WTC11 (cell line): ENCODE measurements around the gene LILRA6. TPM values are rescaled to one million over a fixed set of nuclear protein-coding genes. Genes with fewer than 3 reads are reported as not detected.

Source experiments
- CDX4 ChIP-seq: fragments of 250-450 bp; sonication (Bioruptor Pico); IDR thresholded peaks from 2 replicates; pipeline ENCODE4 v1.9.0; 2021; ENCODE audit warnings: moderate library complexity, mild to moderate bottlenecking, inconsistent platforms, borderline replicate concordance
- ELF4 ChIP-seq: sonication (generic); formaldehyde crosslinking; IDR thresholded peaks from 2 replicates; pipeline ENCODE4 v1.8.1; 2022; ENCODE audit warnings: low read depth, mild to moderate bottlenecking, moderate library complexity, missing genetic modification reagents
- EMX1 ChIP-seq: fragments of 250-450 bp; sonication (Bioruptor Pico); IDR thresholded peaks from 2 replicates; pipeline ENCODE4 v1.8.0; 2021; ENCODE audit warnings: mild to moderate bottlenecking
- ESRRA ChIP-seq: sonication (generic); formaldehyde crosslinking; IDR thresholded peaks from 2 replicates; pipeline ENCODE4 v1.8.1; 2022; ENCODE audit warnings: mild to moderate bottlenecking, missing genetic modification reagents, borderline replicate concordance
- FOXJ3 ChIP-seq: sonication (generic); formaldehyde crosslinking; IDR thresholded peaks from 2 replicates; pipeline ENCODE4 v1.9.0; 2021; ENCODE audit warnings: missing genetic modification reagents, mild to moderate bottlenecking, borderline replicate concordance
- FOXP1 ChIP-seq: sonication (generic); formaldehyde crosslinking; IDR thresholded peaks from 2 replicates; pipeline ENCODE4 v1.8.0; 2022; ENCODE audit warnings: missing genetic modification reagents, mild to moderate bottlenecking, moderate library complexity, borderline replicate concordance
- GRHL2 ChIP-seq: fragments of 250-450 bp; sonication (Bioruptor Pico); IDR thresholded peaks from 2 replicates; pipeline ENCODE4 v1.8.0; 2022; ENCODE audit warnings: mild to moderate bottlenecking, moderate library complexity; ENCODE audit not compliant: insufficient replicate concordance, severe bottlenecking
- GTF2I ChIP-seq: fragments of 250-450 bp; sonication (Bioruptor Pico); conservative IDR thresholded peaks from 2 replicates; pipeline ENCODE4 v1.4.0; 2021; ENCODE audit warnings: mild to moderate bottlenecking
- KAT7 ChIP-seq: sonication (generic); formaldehyde crosslinking; IDR thresholded peaks from 2 replicates; pipeline ENCODE4 v1.8.1; 2023; ENCODE audit warnings: missing genetic modification reagents, mild to moderate bottlenecking, borderline replicate concordance
- MYBL2 ChIP-seq: sonication (generic); formaldehyde crosslinking; IDR thresholded peaks from 2 replicates; pipeline ENCODE4 v1.8.1; 2023; ENCODE audit warnings: mild to moderate bottlenecking, moderate library complexity, missing genetic modification reagents
- NR1H2 ChIP-seq: sonication (generic); formaldehyde crosslinking; IDR thresholded peaks from 2 replicates; pipeline ENCODE4 v1.9.0; 2021; ENCODE audit warnings: mild to moderate bottlenecking, moderate library complexity, missing genetic modification reagents
- RELA ChIP-seq: sonication (generic); formaldehyde crosslinking; IDR thresholded peaks from 2 replicates; pipeline ENCODE4 v1.8.1; 2022; ENCODE audit warnings: missing genetic modification reagents, mild to moderate bottlenecking, borderline replicate concordance
- RORB ChIP-seq: fragments of 250-450 bp; sonication (Bioruptor Pico); IDR thresholded peaks from 2 replicates; pipeline ENCODE4 v1.9.0; 2021; ENCODE audit warnings: mild to moderate bottlenecking
- SMAD3 ChIP-seq: sonication (generic); formaldehyde crosslinking; IDR thresholded peaks from 2 replicates; pipeline ENCODE4 v1.8.0; 2022; ENCODE audit warnings: missing genetic modification reagents, mild to moderate bottlenecking, borderline replicate concordance
- SOX15 ChIP-seq: fragments of 250-450 bp; sonication (Bioruptor Pico); IDR thresholded peaks from 2 replicates; pipeline ENCODE4 v1.9.0; 2021; ENCODE audit warnings: mild to moderate bottlenecking
- SP1 ChIP-seq: sonication (generic); formaldehyde crosslinking; conservative IDR thresholded peaks from 2 replicates; pipeline ENCODE4 v1.8.1; 2022; ENCODE audit warnings: missing genetic modification reagents
- ZNF423 ChIP-seq: fragments of 250-450 bp; sonication (Bioruptor Pico); IDR thresholded peaks from 2 replicates; pipeline ENCODE4 v2.1.2; 2022; ENCODE audit warnings: mild to moderate bottlenecking, moderate library complexity
- ZNF425 ChIP-seq: fragments of 250-450 bp; sonication (Bioruptor Pico); conservative IDR thresholded peaks from 2 replicates; pipeline ENCODE4 v1.9.0; 2021; ENCODE audit warnings: mild to moderate bottlenecking
- total RNA-seq: library from RNA; stranded (reverse); gene quantifications from 3 replicates; pipeline ENCODE4 v1.2.3, GENCODE V29; 2021
- TF ChIP-seq, protein P1 (sequence below): sonication (generic); formaldehyde crosslinking; IDR thresholded peaks from 2 replicates; pipeline ENCODE4 v1.8.1; 2022; ENCODE audit warnings: low read depth, missing genetic modification reagents, borderline replicate concordance
- TF ChIP-seq, protein P2 (sequence below): sonication (generic); formaldehyde crosslinking; IDR thresholded peaks from 2 replicates; pipeline ENCODE4 v1.8.1; 2022; ENCODE audit warnings: low read depth, mild to moderate bottlenecking, moderate library complexity, missing genetic modification reagents, borderline replicate concordance
- TF ChIP-seq, protein P3 (sequence below): sonication (generic); formaldehyde crosslinking; IDR thresholded peaks from 2 replicates; pipeline ENCODE4 v1.8.1; 2022; ENCODE audit warnings: mild to moderate bottlenecking, missing genetic modification reagents, moderate library complexity, borderline replicate concordance
- TF ChIP-seq, protein P4 (sequence below): fragments of 250-450 bp; sonication (Bioruptor Pico); IDR thresholded peaks from 2 replicates; pipeline ENCODE4 v1.9.0; 2021; ENCODE audit warnings: mild to moderate bottlenecking
- TF ChIP-seq, protein P5 (sequence below): fragments of 200-600 bp; IDR thresholded peaks from 2 replicates; pipeline ENCODE4 v1.8.0; 2022; ENCODE audit warnings: antibody characterized with exemption

The LILRA6 gene
- total RNA-seq, 1 experiment from 2014 or later, result not detected

DNA sequence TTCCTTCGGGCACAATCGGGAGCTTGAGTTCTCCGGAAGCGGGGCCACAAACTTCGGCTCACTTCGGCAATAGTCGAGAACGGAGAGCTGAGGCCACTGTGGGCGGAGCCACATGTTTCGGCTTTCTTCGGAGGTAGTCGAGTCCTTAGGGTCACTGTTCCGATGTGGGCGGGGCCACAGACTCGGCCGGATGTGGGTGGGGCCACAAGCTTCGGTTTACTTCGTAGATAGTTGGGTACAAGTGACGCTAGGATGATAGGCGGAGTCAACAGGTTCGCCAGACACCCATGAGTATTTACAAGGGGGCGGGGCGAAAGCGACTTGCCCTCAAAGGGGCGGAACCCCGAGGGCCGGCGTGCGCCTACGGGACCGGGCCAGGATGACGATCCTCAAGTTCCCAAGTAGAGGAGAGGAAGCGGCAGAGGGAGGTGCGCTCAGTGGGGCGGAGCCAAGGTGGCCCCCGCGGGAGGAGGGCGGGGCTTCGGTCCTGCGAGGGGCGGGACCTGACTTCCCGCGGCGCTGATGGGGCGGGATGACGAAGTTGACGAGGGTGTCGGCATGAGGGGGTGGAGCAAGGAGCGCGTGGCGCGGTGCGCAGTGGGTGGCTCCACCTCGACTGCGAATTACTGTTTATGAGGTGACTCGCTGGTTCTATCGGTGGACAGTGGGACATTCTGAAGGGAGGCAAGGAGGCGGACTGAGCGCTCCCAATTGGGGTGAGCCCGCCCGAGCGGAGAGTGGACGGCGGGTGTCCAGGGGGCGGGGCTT, 52.7 kb downstream of the LILRA6 start (continued):
- TF ChIP-seq, protein P1, sequence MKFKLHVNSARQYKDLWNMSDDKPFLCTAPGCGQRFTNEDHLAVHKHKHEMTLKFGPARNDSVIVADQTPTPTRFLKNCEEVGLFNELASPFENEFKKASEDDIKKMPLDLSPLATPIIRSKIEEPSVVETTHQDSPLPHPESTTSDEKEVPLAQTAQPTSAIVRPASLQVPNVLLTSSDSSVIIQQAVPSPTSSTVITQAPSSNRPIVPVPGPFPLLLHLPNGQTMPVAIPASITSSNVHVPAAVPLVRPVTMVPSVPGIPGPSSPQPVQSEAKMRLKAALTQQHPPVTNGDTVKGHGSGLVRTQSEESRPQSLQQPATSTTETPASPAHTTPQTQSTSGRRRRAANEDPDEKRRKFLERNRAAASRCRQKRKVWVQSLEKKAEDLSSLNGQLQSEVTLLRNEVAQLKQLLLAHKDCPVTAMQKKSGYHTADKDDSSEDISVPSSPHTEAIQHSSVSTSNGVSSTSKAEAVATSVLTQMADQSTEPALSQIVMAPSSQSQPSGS (CRISPR knock-in tag), result no peak
- TF ChIP-seq ESRRA (no peak), NR1H2 (CRISPR knock-in tag) (no peak), SMAD3 (CRISPR knock-in tag) (no peak), KAT7 (CRISPR knock-in tag) (no peak), FOXJ3 (CRISPR knock-in tag) (no peak), ZNF423 (CRISPR knock-in tag) (no peak), ZNF425 (no peak), RORB (CRISPR knock-in tag) (no peak), CDX4 (no peak), GTF2I (CRISPR knock-in tag) (no peak), GRHL2 (CRISPR knock-in tag) (no peak), ELF4 (CRISPR knock-in tag) (no peak), FOXP1 (CRISPR knock-in tag) (peak; percentile 29; the same call in 1 of the 2 replicates), MYBL2 (peak; percentile 14; the same call in 1 of the 2 replicates), SOX15 (no peak), EMX1 (CRISPR knock-in tag) (no peak), SP1 (CRISPR knock-in tag) (peak; percentile 86), RELA (CRISPR knock-in tag) (no peak)
- TF ChIP-seq, protein P2, sequence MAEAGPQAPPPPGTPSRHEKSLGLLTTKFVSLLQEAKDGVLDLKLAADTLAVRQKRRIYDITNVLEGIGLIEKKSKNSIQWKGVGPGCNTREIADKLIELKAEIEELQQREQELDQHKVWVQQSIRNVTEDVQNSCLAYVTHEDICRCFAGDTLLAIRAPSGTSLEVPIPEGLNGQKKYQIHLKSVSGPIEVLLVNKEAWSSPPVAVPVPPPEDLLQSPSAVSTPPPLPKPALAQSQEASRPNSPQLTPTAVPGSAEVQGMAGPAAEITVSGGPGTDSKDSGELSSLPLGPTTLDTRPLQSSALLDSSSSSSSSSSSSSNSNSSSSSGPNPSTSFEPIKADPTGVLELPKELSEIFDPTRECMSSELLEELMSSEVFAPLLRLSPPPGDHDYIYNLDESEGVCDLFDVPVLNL (CRISPR knock-in tag), result no peak
- TF ChIP-seq, protein P3, sequence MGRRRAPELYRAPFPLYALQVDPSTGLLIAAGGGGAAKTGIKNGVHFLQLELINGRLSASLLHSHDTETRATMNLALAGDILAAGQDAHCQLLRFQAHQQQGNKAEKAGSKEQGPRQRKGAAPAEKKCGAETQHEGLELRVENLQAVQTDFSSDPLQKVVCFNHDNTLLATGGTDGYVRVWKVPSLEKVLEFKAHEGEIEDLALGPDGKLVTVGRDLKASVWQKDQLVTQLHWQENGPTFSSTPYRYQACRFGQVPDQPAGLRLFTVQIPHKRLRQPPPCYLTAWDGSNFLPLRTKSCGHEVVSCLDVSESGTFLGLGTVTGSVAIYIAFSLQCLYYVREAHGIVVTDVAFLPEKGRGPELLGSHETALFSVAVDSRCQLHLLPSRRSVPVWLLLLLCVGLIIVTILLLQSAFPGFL (CRISPR knock-in tag), result no peak
- TF ChIP-seq, protein P4, sequence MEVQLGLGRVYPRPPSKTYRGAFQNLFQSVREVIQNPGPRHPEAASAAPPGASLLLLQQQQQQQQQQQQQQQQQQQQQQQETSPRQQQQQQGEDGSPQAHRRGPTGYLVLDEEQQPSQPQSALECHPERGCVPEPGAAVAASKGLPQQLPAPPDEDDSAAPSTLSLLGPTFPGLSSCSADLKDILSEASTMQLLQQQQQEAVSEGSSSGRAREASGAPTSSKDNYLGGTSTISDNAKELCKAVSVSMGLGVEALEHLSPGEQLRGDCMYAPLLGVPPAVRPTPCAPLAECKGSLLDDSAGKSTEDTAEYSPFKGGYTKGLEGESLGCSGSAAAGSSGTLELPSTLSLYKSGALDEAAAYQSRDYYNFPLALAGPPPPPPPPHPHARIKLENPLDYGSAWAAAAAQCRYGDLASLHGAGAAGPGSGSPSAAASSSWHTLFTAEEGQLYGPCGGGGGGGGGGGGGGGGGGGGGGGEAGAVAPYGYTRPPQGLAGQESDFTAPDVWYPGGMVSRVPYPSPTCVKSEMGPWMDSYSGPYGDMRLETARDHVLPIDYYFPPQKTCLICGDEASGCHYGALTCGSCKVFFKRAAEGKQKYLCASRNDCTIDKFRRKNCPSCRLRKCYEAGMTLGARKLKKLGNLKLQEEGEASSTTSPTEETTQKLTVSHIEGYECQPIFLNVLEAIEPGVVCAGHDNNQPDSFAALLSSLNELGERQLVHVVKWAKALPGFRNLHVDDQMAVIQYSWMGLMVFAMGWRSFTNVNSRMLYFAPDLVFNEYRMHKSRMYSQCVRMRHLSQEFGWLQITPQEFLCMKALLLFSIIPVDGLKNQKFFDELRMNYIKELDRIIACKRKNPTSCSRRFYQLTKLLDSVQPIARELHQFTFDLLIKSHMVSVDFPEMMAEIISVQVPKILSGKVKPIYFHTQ (CRISPR knock-in tag), result no peak
- TF ChIP-seq, protein P5, sequence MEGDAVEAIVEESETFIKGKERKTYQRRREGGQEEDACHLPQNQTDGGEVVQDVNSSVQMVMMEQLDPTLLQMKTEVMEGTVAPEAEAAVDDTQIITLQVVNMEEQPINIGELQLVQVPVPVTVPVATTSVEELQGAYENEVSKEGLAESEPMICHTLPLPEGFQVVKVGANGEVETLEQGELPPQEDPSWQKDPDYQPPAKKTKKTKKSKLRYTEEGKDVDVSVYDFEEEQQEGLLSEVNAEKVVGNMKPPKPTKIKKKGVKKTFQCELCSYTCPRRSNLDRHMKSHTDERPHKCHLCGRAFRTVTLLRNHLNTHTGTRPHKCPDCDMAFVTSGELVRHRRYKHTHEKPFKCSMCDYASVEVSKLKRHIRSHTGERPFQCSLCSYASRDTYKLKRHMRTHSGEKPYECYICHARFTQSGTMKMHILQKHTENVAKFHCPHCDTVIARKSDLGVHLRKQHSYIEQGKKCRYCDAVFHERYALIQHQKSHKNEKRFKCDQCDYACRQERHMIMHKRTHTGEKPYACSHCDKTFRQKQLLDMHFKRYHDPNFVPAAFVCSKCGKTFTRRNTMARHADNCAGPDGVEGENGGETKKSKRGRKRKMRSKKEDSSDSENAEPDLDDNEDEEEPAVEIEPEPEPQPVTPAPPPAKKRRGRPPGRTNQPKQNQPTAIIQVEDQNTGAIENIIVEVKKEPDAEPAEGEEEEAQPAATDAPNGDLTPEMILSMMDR, result no peak
